GM23338 (cell line): ENCODE measurements around the gene MUC6.

ENCODE experiments used
- NANOG ChIP-seq: IDR thresholded peaks from 2 replicates; pipeline ENCODE4 v1.6.1; 2016; ENCODE audit warnings: antibody characterized with exemption, borderline replicate concordance
- POLR2AphosphoS5 ChIP-seq: IDR thresholded peaks from 2 replicates; pipeline ENCODE4 v1.6.1; 2016; ENCODE audit warnings: antibody characterized with exemption, low read depth
- TF ChIP-seq, protein P1 (sequence below), 2 experiments: fragments of 200-600 bp in 1 of 2; sonication (generic) in 1 of 2; conservative IDR thresholded peaks; 2 replicates each; pipeline versions ENCODE4 v1.5.1 to v1.6.1; 2016 to 2017; ENCODE audit warnings: antibody characterized with exemption in 2 of 2, low read depth in 2 of 2, mild to moderate bottlenecking in 2 of 2, moderate library complexity in 1 of 2
- TF ChIP-seq, protein P2 (sequence below): IDR thresholded peaks from 2 replicates; pipeline ENCODE4 v1.6.1; 2016; ENCODE audit warnings: antibody characterized with exemption

DNA sequence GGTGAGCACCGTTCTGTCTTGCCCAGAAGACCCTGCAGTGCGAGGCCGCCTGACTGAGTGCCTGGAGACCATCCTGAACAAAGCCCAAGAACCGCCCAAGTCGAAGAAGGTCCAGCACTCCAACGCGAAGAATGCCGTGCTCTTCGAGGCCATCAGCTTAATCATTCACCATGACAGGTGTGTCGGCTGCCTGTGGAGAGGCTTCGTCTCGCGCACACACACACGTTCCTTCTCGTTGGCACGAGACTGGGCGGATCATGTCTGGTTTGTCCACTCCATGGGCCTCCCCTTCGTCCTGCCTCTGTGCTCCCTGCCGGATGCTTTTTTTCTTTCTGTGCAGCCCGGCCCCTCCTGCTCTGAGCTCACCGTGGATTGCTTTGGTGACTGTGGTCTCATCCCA is 51.1 kb downstream of the MUC6 start:
- TF ChIP-seq NANOG (no peak), POLR2AphosphoS5 (no peak)
- TF ChIP-seq, protein P1, sequence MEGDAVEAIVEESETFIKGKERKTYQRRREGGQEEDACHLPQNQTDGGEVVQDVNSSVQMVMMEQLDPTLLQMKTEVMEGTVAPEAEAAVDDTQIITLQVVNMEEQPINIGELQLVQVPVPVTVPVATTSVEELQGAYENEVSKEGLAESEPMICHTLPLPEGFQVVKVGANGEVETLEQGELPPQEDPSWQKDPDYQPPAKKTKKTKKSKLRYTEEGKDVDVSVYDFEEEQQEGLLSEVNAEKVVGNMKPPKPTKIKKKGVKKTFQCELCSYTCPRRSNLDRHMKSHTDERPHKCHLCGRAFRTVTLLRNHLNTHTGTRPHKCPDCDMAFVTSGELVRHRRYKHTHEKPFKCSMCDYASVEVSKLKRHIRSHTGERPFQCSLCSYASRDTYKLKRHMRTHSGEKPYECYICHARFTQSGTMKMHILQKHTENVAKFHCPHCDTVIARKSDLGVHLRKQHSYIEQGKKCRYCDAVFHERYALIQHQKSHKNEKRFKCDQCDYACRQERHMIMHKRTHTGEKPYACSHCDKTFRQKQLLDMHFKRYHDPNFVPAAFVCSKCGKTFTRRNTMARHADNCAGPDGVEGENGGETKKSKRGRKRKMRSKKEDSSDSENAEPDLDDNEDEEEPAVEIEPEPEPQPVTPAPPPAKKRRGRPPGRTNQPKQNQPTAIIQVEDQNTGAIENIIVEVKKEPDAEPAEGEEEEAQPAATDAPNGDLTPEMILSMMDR (conservative IDR thresholded peaks at IDR 0.05; ENCODE audit: low read depth in 2 of 2): no peak
- TF ChIP-seq, protein P2, sequence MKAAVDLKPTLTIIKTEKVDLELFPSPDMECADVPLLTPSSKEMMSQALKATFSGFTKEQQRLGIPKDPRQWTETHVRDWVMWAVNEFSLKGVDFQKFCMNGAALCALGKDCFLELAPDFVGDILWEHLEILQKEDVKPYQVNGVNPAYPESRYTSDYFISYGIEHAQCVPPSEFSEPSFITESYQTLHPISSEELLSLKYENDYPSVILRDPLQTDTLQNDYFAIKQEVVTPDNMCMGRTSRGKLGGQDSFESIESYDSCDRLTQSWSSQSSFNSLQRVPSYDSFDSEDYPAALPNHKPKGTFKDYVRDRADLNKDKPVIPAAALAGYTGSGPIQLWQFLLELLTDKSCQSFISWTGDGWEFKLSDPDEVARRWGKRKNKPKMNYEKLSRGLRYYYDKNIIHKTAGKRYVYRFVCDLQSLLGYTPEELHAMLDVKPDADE: no peak
